Dermis blood vessel endothelial cell (primary cell): ENCODE results near the gene APBA2. TPM values are rescaled to one million over a fixed set of nuclear protein-coding genes. Genes with fewer than 3 reads are reported as not detected.
A peak's percentile ranks its signal among the peaks of the same experiment; 100 is the strongest.
"Not testable (repeated sequence)": the region's sequence is repeated elsewhere in the genome, so short reads cannot be mapped to it uniquely, and the experiment has no call there.

Source experiments
- DNase-seq: peaks from one replicate; pipeline ENCODE4 v3.0.0; 2010
- total RNA-seq: library from RNA; depleted of rRNA; stranded (reverse); fragments of >200 nt; gene quantifications from 2 replicates; pipeline ENCODE4 v1.2.3, GENCODE V29; 2014

APBA2 gene
- total RNA-seq, 1 donor from 2014 or later, result 18.5 TPM

- DNase-seq, result no peak
These were observed 158.1 kb downstream of the APBA2 start for GRCh38 chr15:29043736-29044502.

GRCh38 chr15:29044503-29044901, 158.7 kb downstream of the APBA2 start:
- no peak for DNase-seq

- DNase-seq, result not testable (repeated sequence)
These were observed 159.4 kb downstream of the APBA2 start for GRCh38 chr15:29045161-29045560.

- DNase-seq, result peak; percentile 14
These were observed 159.9 kb downstream of the APBA2 start for GRCh38 chr15:29045717-29046116.

- DNase-seq, result no peak
These were observed 160.6 kb downstream of the APBA2 start for GRCh38 chr15:29046281-29046810.

GRCh38 chr15:29046977-29047376, 161.2 kb downstream of the APBA2 start:
- no peak for DNase-seq

- no peak for DNase-seq
These were observed 162.2 kb downstream of the APBA2 start for GRCh38 chr15:29048011-29048410.

GRCh38 chr15:29050870-29051269, 165.1 kb downstream of the APBA2 start:
- DNase-seq, result no peak

- no peak for DNase-seq
These were observed 165.6 kb downstream of the APBA2 start for GRCh38 chr15:29051422-29051821.

- no peak for DNase-seq
These were observed 167.2 kb downstream of the APBA2 start for GRCh38 chr15:29053006-29053405.

- DNase-seq, result no peak
These were observed 167.9 kb downstream of the APBA2 start for GRCh38 chr15:29053661-29054131.

- DNase-seq, result no peak
These were observed 168.6 kb downstream of the APBA2 start for GRCh38 chr15:29054171-29055045.

GRCh38 chr15:29055876-29056275, 170.1 kb downstream of the APBA2 start:
- DNase-seq, result no peak

- no peak for DNase-seq
These were observed 171.2 kb downstream of the APBA2 start for GRCh38 chr15:29056839-29057450.

- DNase-seq, result no peak
These were observed 172.1 kb downstream of the APBA2 start for GRCh38 chr15:29057856-29058255.

- DNase-seq, result no peak
These were observed 173.2 kb downstream of the APBA2 start for GRCh38 chr15:29058903-29059539.

- no peak for DNase-seq
These were observed 174.3 kb downstream of the APBA2 start for GRCh38 chr15:29059871-29060640.

- DNase-seq, result no peak
These were observed 176.0 kb downstream of the APBA2 start for GRCh38 chr15:29061746-29062145.

- DNase-seq, result no peak
These were observed 176.4 kb downstream of the APBA2 start for GRCh38 chr15:29062179-29062591.

- DNase-seq, result no peak
These were observed 176.9 kb downstream of the APBA2 start for GRCh38 chr15:29062626-29063025.

- no peak for DNase-seq
These were observed 177.9 kb downstream of the APBA2 start for GRCh38 chr15:29063646-29064045.

- DNase-seq, result no peak
These were observed 178.5 kb downstream of the APBA2 start for GRCh38 chr15:29064290-29064689.
